HG03039 (cell line): Measurements from ENCODE around the gene SLC38A1.
"Not testable (repeated sequence)": the region's sequence is repeated elsewhere in the genome, so short reads cannot be mapped to it uniquely, and the experiment has no call there.

Experiments used
- ATAC-seq: cut with Tn5 transposase; IDR thresholded peaks from one replicate; pipeline ENCODE4 v1.9.1; 2021; ENCODE audit warnings: mild to moderate bottlenecking, moderate library complexity; ENCODE audit not compliant: unreplicated experiment

SLC38A1 gene

DNA sequence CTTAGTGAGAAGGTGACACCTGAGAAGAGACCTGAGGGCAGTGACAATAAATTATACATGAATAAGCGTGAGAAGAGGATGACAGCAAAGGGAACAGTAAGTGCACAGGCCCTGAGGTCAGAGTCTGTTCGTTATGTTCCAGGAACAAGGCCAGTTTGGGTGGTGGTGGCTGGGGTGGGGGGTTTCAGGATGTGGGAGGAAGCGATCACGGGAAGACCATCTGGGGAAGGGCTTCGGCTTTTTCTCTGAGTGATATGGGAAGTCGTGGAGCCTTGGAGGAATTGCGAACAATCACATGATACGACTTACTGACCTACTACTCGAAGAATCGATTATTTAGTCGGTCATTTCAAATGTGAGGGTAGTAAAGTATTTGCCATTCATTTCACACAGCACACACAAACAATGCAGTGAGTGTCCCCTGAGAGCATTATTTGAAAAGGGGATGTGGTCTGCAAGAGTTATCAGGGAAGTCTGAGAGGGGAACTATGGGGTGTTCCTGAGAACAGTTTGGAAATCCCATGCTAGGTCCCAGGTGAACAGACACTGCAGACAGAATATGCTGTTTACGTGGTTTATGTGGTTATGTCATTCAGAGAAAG lies 94.7 kb downstream of the SLC38A1 start:
- ATAC-seq: peak; percentile 46

DNA sequence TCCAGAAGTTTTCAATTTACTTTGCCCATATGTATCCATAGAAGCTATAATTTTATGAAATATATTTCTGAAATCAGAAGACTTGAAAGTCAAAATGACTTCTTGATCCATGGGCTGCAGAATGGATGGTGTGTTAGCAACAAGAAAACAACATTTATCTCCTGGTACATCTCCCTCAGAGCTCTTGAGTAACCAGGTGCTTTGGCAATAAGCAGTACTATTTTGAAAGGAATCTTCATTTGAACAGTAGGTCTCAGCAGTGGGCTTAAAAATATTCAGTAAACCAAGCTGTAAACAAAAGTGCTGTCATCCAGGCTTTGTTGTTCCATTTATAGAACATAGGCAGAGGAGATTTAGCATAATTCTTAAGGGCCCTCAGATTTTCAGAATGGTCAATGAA lies 100.4 kb downstream of the SLC38A1 start:
- no peak for ATAC-seq

DNA sequence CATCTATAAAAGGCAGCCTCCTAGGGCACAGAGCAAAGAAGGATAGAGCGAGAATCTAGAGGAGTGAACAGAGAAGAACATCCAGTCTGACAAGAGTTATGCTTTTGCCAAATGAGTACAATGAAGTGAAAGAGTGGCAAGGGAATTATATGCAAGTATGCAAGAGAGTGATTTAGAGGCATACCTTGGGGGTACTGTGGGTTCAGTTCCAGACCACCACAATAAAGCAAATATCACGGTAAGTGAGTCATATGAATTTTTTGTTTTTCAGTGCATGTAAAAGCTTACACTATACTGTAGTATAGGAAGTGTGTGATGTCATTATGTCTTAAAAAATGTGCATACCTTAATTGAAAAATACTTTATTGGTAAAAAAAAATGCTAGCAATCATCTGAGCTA lies 101.4 kb downstream of the SLC38A1 start:
- ATAC-seq: no peak

DNA sequence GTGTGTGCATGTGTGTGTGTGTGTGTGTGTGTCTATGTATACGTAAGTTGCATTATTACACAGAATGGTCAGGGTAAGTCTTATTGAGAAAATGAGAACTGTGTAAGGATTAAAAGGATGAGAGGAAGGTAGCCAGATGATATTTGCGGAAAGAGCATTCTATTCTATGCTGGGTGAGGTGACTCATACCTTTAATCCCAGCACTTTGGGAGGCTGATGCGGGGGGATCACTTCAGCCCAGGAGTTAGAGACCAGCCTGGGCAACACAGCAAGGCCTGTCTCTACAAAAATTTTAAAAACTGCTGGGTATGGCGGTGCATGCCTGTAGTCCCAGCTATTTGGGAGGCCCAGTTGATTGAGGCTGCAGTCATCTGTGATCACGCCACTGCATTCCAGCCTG lies 103.7 kb downstream of the SLC38A1 start:
- no peak for ATAC-seq

DNA sequence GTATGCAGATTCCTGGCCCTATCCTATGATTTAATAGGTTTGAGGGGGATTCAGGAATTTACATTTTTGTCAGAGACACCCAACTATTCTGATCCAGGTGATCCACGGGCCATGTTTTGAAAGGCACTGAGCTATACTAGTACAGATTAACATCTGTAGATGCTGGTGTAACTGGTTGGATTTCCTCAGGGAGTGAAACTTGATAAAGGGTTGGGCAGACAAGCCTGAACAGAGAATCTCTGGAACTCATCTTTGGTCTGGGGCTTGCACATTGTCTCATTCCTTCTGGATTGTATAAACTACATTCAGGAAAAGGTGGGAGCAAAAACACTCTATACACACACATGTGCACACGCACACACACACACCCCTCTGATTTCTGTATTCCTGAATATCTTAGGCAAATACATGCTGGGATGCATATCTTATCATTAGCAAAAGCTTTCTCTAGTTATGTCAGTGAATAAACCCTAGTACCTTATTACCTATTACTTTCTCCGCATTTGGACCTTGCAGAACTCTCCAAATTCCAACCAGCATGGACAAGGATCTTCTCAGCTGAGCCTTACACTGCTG lies 104.6 kb downstream of the SLC38A1 start:
- no peak for ATAC-seq

DNA sequence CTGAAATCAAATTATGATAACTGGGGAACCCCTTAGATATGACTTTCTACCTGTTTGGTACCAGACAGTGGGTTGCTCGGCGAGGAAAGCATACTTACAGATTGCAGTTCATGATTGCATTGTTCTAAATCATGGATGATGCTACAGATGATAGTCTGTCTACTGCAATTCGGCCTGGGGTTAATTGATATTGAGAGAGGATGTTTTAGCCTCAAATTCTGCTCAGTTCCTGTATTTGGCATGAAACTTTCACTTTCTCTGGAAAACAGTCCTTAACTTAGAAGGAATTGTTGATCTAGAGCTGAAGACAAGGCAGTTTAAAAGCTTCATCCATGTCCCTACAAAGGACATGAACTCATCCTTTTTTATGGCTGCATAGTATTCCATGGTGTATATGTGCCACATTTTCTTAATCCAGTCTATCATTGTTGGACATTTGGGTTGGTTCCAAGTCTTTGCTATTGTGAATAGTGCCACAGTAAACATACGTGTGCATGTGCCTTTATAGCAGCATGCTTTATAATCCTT lies 106.2 kb downstream of the SLC38A1 start:
- ATAC-seq: not testable (repeated sequence)

DNA sequence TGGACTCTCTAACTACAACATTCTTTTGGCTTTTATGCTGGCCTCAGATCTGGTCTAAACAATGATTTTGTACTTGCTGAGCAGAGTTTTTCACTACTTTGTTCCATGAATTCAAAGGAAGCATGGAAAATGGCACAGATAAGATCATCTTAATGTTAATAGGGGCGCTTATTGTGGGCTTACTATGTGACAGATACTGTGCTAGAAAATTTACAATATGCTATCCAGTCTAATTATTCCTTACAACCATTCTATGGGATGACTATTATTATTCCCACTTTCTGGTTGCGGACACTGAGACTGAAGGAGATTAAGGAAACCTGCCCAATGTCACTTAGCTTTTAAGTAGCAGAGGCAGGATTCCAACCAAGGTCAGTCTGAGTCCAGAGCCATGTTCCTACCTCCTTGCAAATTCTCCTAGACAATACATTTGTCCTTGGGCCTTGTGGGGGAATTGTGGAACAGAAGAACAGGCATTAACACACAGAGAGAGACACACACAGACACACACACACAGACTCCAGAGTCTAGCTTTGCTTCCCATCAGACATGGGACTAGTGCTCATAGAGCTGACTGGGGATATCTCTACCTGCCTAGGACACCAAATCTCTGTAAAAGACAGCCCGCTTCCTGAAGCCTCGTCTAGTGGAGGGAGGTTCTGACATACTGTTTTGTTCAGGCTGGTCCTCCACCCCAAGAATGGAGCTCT lies 107.7 kb downstream of the SLC38A1 start:
- ATAC-seq: no peak

DNA sequence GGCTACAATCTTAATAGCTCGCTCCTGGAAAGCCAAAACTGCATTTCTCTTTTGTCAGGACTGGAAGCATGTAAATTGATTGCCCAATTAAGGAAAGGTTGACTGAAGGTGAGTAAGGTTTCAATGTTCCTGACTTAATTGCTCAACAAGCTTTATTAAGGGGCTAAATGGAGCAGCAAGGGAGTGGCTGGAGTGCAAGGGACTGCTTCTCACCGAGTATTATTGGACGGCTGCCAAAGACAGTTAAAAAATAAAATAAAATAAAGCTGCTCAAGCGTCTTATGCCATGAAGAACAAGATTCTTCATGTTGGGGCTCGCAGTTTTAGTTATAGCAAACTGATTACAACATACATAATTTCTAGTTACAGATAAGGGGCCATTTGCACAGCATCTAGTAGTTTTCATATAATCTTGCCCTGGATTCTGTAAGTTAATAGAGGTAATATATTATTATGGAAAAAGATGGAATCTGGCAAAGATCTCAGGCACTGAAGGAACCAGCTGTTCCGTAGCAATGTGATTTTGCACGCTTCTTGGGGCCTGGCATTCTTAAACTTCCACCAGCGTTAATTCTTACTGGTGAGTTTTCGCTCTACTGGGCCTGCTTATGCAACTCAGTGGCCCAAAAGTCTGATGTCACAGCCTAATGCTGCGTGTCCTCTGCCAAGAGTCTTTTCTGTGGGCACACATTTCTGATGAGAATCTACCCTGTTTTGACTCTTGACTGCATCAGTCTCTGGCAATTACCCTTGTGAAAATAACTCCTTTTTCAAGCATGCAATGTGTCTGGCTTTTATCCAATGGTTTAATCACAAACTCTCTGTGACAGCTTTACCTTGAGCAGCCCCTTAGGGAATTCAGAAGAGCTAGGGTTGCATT lies 108.5 kb downstream of the SLC38A1 start:
- no peak for ATAC-seq

DNA sequence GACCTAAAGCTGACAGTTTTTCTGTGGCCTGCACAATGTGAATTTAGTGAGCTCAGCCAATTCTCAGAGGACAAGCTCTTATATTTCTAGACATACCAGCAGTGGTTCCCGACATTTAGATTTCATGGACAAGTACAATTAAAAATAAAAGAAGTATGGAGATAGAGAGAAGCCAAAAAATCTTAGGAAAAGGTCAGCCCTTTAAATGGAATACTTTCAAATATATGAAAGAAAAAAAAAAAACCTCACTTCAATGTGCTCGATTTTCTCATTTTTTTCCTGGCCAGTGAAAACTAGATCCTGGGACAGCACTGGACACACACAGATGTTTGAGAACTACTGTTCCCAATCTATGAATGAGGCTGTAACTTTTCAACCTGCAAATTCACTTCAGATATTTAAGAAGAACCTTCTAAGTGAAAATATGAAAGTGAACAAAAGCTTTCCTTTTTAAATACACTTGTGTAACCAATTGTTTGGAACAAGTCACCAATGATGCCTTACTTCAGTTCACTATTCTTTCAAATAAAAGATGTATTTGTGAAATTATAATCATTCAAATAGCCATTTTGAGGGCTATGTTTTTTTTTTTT lies 109.4 kb downstream of the SLC38A1 start:
- ATAC-seq: no peak

DNA sequence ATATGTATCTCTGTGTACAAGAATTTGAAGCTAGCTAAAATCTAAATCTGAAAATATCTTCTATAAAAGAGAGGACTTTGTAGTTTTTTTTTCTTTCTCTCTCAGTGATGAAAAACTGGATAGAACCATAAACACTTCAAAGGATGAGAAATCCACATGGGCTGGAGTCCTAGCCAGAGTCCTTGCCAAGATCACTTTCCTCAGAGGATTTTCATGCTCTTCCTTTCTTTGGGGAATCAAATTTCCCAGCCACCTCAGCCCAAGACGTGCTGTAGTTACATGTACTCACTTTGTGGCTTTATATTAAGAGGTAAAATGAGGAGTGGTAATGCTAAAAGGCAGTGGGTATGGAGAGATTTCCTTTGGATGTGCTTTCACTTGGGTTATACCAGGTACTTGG lies 110.3 kb downstream of the SLC38A1 start:
- ATAC-seq: no peak

DNA sequence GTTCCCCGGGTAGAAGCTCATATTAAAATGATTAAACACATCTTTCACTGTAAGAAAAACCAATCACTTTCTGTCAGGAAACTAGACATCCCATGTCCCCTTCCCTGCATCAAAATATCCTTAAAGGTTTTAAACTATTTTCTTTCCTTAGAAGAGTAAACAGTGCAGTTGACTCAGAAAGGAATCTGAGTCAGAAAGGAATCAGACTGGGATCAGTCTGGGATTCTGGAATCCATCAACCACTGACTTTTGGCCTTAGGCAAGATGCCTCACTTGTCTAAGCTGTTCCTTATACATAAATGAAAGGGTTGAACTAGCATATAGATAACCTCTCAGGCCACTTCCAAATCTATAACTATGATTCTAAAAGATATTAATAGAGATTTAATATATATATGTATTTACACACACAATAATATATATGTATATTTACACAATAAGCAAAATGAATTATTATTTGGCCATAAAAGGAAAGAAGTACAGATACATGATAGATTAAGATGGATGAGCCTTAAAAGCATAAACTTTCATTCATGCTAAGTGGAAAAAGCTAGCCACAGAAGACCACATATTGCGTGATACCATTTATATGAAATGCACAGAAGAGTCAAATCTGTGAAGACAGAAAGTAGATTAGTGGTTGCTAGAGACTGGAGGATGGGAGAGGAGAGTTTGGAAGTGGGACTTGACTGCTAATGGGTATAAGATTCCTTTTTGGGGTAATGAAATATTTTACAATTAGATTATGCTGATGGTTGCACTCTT lies 114.4 kb downstream of the SLC38A1 start:
- no peak for ATAC-seq

DNA sequence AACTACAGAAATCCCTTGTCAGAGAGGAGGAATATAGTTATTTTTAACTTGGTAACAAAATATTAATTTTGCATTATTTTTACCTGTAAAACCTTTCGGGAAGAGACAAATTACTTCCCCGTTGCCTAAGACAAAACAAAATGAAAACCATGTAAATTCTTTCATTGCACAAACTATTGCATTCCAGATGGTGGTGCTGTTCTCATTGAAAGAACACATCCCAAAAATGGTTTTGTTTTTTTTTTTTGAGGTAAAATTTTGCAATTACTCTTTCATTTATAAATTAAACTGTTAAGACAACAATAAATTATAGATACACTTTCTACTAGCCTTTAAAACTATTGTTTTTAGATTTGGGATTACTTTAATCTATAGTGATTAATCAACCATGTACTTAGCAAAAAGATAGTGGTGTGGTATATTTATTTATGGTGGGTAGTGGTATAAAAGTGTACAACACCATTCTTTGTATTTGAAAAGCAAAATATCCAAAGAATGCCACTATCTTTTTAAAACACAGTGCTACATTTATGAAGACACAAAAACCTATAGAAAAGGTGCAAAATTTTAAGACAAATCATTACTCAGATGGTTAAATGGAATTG lies 115.5 kb downstream of the SLC38A1 start:
- no peak for ATAC-seq

DNA sequence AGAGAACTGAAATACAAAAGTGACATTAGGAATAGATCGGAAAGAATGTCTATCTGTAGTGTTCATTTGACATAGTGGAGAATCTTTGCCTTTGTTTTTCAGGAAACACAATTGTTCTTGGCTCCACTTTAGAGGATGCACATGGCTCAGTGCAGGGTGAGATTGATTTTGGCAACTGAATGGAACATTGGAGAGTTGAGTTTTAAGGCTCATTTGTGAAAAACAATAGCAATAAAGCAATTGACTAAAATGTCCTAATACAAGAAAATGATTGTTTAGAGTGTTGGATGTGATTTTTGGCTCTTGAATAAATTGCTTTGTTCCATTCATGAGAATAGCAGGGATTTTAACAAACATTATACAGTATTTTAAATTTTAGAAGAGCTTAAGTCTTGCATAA lies 116.4 kb downstream of the SLC38A1 start:
- no peak for ATAC-seq

DNA sequence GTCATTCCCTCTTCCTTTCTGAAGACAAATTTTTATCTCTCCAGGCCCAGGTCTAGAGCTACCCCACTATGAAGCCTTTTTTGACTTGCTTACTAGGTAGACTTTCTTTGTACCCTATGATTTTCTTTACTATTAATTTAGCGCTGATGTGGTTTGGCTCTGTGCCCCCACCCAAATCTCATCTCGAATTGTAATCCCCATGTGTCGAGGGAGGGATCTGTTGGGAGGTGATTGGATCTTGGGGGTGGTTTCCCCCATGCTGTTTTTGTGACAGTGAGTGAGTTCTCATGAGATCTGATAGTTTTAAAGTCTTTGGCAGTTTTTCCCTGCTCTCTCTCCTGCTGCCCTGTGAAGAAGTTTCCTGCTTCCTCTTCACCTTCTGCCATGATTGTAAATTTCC lies 118.1 kb downstream of the SLC38A1 start:
- no peak for ATAC-seq

DNA sequence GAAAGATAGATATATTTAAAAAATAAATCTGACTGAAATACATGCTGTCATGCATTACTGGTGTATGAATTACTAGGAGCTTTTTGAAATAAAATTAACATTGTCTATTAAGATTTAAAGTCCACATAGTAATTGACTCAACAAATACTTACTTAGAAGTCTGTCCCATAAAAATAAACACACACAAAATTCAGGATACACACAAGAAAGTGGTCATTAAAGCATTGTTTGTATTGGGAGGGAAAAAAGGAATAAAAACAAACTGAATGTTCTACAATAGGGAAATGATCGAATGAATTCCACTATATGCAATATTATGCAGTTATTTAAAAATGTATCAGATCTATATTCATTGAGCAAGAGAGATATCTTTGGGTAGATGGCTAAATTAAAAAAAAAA lies 118.9 kb downstream of the SLC38A1 start:
- no peak for ATAC-seq

DNA sequence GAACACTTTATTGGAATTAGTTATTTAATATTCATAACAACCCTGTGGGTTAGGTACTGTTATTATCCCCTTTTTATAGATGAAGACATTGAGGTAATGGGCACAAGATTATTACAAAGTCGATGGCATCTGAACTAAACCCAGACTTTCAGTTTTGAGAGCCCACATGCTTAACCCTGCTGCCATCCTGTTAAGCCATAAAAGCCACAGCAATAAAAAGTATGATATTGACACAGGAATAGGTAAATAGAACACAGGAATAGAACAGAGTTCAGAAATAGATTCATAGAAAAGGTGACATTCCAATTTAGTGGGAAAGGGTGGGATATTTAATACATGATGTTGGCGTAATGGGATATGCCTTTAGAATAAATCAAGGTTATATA lies 119.8 kb downstream of the SLC38A1 start:
- no peak for ATAC-seq

DNA sequence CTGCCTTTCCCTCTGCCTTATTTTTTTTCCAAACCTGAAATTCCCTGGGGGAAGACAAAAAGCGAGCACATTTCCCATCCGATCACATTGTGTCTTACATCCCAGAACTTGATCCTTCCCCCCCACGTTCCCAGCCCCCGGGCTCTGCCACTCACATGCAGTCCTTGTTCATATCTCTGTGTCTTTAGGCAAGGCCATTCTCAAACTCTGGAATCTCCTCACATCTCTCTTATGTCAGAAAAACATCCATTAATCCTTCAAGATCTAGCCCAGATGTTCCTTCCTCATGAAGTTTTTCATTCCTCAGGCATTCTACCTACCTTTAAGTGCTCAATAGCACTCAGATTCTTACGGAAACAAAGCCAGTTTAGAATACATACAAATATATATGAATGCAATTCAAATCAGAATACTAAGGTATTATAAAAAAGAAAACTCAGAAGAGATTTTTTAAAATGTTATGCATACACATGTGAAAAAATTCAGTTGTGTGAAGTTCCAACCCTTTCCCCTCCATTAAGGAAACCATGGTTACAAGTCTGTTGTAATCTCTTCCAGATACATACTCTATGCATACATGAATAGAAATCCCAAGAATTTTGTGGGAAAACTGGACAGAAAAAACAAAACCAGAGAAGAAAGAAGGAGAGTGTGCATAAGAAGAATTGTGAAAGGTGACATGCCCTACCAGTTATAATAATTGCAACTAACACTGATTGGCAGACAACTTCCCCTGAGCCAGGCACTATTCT lies 120.3 kb downstream of the SLC38A1 start:
- ATAC-seq: no peak

DNA sequence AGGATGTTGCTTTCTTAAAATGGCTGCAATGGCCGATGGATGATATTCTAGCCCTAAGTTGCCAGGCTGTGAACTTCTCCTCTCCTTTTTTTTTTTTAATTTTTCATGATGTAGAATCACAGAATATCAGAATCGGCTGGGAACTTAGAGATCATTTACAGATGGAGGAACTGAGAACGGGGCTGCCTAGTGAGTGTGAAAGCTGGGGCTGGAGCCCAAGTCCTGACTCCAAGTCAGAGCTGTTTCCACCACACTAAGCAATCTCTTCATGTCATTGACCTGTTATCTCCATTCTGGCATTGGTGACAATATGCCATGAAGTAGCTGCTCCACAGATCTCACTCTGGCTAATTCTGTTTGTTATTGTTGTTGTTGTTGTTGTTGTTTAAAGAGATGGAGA lies 121.7 kb downstream of the SLC38A1 start:
- ATAC-seq: no peak

DNA sequence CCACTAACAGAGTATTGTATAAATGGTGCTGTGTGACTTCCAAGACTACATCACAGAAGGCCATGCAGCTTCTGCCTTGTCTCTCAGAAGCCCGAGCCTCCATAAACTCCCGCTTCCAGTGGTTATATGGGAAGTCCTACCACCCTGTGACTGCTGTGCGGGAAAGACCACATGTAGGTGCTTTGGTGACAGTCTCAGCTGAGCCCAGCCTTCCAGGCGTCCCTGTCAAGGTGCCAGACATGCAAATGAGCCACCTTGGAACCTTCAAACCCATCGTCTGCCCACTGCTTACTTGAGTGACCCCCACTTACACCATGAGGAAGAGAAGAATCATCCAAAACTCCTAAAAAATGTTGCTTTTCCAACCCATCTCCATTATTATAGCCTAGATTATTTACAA lies 123.0 kb downstream of the SLC38A1 start:
- ATAC-seq: no peak
